Suppressor macrophage treated with lipopolysaccharide for 1 hour (primary cell): ENCODE data around the gene SIPA1L3.

Experiments
- DNase-seq, 3 donors: peaks; one replicate each; pipeline ENCODE4 v3.0.0-alpha.2; 2020 to 2022

The SIPA1L3 gene

GRCh38 chr19:37980419-37981170 is 73.6 kb downstream of the SIPA1L3 start:
- no peak for DNase-seq

GRCh38 chr19:37981785-37982475 is 74.9 kb downstream of the SIPA1L3 start:
- no peak for DNase-seq

GRCh38 chr19:37982655-37983054 is 75.6 kb downstream of the SIPA1L3 start:
- no peak for DNase-seq

- DNase-seq = no peak
Measured at GRCh38 chr19:37983153-37983552, 76.1 kb downstream of the SIPA1L3 start.

- no peak for DNase-seq
Measured at GRCh38 chr19:37983916-37984315, 76.9 kb downstream of the SIPA1L3 start.

- DNase-seq = no peak
Measured at GRCh38 chr19:37986048-37986750, 79.2 kb downstream of the SIPA1L3 start.

GRCh38 chr19:37987356-37988332 is 80.6 kb downstream of the SIPA1L3 start:
- no peak for DNase-seq

- no peak for DNase-seq
Measured at GRCh38 chr19:37988758-37989635, 82.0 kb downstream of the SIPA1L3 start.

GRCh38 chr19:37989855-37990254 is 82.8 kb downstream of the SIPA1L3 start:
- DNase-seq = no peak

GRCh38 chr19:37990362-37990761 is 83.4 kb downstream of the SIPA1L3 start:
- no peak for DNase-seq

GRCh38 chr19:37991176-37991835 is 84.3 kb downstream of the SIPA1L3 start:
- no peak for DNase-seq

GRCh38 chr19:37991841-37992248 is 84.8 kb downstream of the SIPA1L3 start:
- peak in 2 of 3 donors; percentile 43 to 54 for DNase-seq

- DNase-seq = no peak
Measured at GRCh38 chr19:37992761-37993160, 85.8 kb downstream of the SIPA1L3 start.

- DNase-seq = no peak
Measured at GRCh38 chr19:37994823-37995130, 87.8 kb downstream of the SIPA1L3 start.

GRCh38 chr19:37995346-37995745 is 88.3 kb downstream of the SIPA1L3 start:
- DNase-seq = no peak

- peak; percentile 7 to 36 (median 19) for DNase-seq
Measured at GRCh38 chr19:37997911-37998344, 90.9 kb downstream of the SIPA1L3 start.

GRCh38 chr19:37998801-37999308 is 91.8 kb downstream of the SIPA1L3 start:
- DNase-seq = no peak

- DNase-seq = no peak
Measured at GRCh38 chr19:37999309-38000213, 92.6 kb downstream of the SIPA1L3 start.

- DNase-seq = no peak
Measured at GRCh38 chr19:38001158-38001781, 94.3 kb downstream of the SIPA1L3 start.
